Measurements from ENCODE around the gene XKR3.
"Not testable (repeated sequence)": the region's sequence is repeated elsewhere in the genome, so short reads cannot be mapped to it uniquely, and the experiment has no call there.

The XKR3 gene

DNA sequence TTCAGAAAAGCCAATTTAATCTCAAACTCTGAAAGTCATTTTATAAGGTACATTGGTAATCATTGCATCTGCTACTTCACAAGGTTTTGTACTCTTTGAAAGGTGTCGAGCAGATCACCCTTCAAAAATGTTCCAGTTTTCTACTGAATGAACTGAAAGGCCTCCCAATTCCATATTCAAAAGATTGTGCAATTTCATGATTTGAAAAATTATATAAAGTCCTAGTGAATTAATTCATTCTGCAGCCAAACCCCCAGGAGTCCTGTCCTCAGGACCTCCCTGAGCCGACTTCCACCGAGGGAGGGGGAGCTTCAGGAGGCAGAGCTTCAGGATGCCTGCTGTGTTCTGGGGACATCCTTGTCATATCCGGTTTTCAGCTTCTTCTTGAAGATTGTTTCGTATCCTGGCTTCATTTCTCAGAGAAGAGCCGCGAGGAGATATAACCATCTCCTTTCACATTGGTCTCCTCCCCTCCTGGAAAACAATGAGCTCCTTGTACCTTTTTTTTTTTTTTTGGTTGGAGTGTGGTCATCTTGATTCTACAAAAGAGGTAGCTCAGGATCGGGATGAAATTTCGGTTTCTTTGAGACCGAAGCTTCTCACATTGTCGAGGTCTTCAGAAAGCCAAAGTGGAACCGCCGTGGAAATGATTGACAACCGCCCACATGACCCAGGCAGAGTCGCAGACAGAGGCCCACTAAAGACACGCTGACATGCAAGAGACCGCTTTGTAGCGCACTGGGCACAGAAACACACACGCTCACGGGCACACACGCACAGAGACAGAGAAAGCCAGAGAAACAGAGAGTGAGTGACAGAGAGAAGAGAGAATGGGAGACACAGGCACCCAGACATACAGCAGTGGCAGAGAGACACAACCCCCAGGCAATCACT lies 77.7 kb downstream of the XKR3 start:
- DNase-seq = not testable (repeated sequence)

DNA sequence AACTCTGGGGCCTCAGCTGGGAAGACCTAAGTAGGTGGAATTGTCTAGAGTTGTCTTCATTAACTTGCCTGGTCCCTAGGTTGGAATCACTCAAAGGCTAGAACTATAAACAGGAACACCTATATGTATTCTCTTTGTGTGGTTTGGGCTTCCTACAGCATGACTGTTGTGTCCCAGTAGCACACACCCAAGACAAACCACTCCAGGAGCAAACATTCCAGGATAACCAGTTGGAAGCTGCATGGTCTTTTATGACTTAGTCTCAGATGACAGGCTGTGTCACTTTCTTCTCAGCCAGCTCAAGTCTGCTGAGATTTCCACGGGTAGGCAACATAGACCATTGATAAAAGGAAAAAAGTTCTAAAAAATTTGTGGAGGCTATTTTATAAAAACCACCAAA lies 90.9 kb downstream of the XKR3 start:
- DNase-seq = not testable (repeated sequence)

All from fibroblast of skin of scalp (primary cell).